Ecto neural progenitor cell (in vitro differentiated cells): ENCODE results near the gene MIPOL1.

Experiments
- DNase-seq: peaks from one replicate; pipeline ENCODE4 v3.0.0-alpha.2; 2018; ENCODE audit warnings: low spot score

The MIPOL1 gene

DNA sequence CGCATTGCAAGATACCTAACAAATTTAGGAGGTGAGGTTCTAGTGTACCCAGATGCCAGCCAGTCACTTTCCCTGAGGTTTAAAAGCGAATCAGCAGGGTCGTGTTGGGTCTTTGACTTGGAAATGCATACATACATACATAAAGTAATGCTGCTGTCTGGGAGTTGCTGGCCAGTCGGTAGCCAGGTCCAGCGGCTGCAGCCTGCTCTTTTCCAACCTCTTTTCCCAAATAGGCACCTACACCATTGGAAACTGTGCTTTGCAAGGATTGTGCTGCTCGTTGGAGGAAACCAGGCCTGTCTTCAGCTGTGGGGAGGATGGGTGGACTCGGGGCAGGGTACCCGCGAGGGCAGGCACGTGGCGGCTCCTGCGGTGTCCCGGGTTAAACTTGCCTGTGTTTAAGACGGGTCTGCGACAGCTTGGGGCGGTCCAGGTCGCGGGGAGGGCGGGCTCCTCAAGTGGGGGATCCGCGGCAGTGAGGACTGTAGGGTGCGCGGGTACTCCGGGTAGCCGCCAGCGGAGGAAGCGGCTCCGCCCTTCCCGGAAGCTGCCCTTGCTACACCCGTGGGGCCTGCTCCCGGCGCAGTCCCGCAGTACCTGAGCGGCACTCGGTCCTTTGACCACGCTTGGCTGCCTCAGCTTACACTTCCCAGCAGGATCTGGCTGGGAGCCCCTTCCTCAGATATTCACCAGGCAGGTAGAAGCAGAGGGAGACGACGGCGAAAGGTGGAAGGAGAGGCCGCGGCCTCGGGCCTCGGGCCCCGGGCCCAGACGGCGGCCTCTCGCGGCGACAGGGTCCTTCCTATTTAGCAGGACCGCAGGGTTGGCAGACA is 400.4 kb downstream of the MIPOL1 start:
- DNase-seq = no peak

DNA sequence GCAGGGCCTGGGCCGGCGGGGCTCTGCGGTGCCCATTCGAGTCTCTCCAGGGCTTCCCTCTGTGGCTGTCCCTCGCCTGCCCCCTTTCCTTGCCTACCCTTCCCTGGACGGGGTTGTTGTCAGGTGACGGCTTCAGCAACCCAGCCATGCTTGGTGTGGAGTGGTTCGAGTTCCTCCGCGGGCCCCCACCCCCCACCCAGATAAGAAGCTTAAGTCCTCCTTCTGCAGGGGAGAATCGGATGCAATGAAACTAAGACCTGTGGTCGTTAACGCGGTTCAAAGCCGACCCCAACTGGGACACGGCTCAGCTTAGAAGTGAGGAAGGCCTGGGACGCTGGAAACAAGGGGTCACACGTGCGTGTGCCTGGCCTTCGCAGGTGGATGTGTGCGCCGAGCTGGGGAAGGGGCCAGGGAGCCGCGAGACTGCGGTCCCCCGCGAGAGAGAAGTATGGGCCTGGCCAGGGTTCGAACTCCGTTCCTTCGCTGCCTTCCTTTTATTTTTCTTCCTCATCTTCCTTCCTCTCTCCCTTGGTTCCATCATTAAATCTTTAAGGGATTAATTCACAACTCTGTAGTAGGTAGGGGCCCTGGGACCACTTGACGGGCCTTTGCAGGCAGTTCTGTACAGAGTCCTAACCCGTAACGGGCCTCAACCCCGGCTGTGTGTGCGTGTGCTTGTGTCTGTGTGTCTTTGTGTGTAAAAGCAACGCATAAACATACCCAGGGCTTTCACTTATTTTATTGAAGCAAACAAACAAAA is 401.2 kb downstream of the MIPOL1 start:
- DNase-seq = peak; percentile 64

DNA sequence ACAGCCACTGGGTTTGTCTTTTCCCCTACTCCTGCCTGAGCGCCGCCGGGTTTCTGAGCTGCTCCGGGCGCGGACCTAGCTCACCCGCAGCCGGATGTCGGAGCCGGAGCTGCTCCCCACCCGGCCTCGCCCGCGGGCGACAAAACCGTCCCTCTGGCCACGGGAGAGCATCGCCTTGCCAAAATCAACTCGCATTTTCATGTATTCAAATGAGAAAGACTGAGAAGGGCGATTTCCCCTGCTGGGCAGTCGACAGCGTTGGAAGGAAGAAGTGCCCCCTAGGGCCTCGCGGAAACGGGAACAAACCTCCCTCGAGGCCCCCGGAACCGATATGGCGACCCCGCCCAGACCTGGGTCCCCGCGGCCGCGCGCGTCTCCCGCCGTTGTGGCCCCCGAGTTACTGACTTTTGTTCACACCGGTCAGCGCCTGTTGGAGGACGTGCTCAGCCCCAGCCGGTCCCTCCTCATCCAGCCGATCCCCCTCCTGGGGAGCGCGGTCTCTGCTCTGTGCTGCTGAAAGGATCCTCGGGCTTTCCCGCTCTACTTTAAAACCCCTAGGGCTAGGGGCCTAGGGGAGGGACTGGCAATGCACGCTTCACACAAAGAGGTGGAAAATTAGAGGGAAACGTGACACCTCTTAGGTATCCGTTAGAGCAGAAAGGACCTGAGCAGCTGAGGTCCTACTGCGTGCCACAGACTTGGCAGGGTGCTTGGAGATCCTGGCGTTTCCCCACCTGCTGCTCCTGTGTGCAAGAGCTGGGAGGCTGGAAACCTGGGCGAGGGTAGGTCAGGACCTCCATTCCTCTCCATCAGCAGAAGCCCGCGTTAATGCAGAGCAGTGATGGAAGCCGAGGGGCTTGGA is 402.0 kb downstream of the MIPOL1 start:
- peak; percentile 71 for DNase-seq

DNA sequence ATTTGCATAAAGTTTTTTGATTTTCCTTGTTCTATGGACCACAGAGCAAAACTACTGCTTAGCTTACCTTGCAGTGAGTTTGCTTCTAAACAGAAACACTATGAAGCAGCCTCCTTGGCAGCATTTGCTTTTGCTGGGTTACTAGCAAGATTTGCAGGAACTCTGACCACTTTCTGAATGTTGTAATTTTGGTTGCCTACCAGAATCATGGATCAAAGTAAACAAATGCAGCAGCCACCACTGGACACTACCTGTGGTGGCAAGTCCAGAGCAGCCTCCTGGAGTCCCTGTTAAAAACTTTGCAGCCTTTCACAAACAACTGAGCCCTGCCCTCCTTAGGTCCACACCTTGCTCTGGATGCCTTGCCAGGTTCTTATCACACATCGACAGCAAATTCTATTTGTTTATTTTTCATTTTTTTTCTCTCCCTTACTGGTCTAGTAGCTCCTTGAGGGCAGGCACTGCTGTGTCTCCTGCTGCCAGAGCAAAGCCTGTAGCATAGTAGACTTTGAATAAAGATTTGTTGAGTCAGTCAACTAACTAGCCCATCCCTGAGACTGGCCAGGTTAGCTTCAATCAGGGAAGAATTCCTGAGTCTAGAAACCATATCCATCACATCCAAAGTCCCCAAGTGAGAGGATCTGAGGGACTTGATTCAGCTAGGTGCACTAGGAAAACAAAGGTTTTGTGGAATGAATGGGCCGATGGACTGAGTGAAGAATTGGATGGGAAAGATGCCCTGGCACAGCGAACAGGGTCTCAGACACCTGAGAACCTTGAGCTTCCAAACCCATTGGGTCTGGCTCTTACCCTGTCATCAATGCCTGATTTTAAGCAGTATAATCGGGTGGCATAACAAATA is 403.4 kb downstream of the MIPOL1 start:
- no peak for DNase-seq

DNA sequence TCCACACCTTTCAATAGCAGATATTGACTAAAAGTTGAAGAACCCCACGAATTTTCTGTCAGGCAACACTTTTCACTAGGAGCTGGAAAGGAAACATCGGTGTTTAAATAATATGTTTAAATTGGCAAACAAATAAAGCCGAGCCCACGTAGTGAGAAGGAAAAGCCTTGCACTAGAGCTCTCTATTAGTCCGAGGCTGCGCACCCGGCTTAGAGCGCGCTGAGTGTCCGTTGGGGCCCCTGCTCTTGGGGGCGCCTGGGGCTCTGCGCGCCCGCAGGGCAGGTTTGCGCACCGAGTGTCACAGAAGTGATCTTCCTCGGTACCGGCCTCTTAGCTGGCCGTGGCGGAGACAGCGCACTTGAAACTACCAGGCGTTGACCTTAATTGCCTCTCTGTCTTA is 404.1 kb downstream of the MIPOL1 start:
- no peak for DNase-seq
